B cell (primary cell): ENCODE results near the gene ZNF335.

Experiments used
- CTCF ChIP-seq: fragments of 200-600 bp; IDR thresholded peaks from one replicate; pipeline ENCODE4 v1.8.0; 2022; ENCODE audit warnings: antibody characterized with exemption, mild to moderate bottlenecking
- EZH2 ChIP-seq: IDR thresholded peaks from 2 replicates; pipeline ENCODE4 v1.6.1; 2012; ENCODE audit warnings: borderline replicate concordance, low read depth, mild to moderate bottlenecking, moderate library complexity, low read length; ENCODE audit not compliant: insufficient read depth, poor library complexity, severe bottlenecking

- TF ChIP-seq CTCF (no peak), EZH2 (no peak)
These were observed 59.7 kb downstream of the ZNF335 start for GRCh38 chr20:45912344-45912682.
